ENCODE measurements around the gene COX20. TPM values are rescaled to one million over a fixed set of nuclear protein-coding genes. Genes with fewer than 3 reads are reported as not detected.
"Not testable (repeated sequence)": the region's sequence is repeated elsewhere in the genome, so short reads cannot be mapped to it uniquely, and the experiment has no call there.

COX20 gene, protein sequence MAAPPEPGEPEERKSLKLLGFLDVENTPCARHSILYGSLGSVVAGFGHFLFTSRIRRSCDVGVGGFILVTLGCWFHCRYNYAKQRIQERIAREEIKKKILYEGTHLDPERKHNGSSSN
- 63.7 TPM for polyA plus RNA-seq (2012; ENCODE audit: low read depth, missing spikeins)

DNA sequence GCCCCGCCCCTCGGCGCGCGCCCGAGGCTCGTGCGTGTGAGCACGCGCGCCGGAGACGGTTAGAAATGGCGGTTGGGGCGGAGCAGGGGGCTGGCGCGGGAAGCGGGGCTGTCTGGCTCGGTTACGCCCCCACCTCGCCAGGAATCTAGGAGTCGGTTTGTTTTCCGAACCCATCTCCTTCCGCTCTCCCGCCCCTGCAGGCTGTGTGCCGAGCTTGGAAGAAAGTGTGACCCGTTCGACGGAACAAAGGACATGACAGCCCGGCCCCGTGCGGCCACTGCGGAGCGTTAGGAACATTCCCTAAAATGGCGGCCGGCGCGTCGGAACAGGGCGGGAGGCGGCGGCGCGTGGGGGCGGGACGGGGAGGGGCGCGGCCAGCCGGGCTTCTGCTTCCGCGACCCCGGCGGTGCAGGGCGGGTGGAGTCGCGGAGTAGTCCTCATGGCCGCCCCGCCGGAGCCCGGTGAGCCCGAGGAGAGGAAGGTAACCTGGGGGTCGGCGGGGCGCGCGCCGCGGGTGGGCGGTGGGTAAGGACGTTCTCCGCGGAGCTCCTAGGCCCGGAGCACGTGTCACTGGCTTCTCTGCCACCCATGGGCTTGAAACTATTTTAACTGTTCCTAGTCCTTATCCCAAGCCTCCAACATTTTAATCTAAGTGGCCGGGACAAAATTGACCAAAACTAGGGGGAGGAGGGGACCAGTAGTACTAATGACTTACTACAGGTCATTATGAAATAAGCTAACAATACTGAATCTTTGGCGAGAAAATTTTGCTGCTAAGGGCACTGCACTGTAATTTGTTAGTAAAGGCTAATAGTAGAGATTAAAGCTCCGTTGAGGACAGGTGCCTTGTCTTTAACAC is at the start of gene COX20:
Gene COX20, plus strand, starts transcription at position 383 of the 859 bp plus-strand sequence. Its CDS starts 57 bp downstream, at position 440.
- TF ChIP-seq POU2F2 (IDR thresholded peaks at IDR 0.05; ENCODE audit: low read depth, low read length) (0 out of 2 replicates have a peak, but pooled peaks have one; percentile 62), POLR2A (IDR thresholded peaks at IDR 0.05; ENCODE audit: low read depth, low read length) (peak; percentile 89), SPI1 (IDR thresholded peaks at IDR 0.05; ENCODE audit: low read depth, low read length) (no peak), PAX5 (IDR thresholded peaks at IDR 0.05; ENCODE audit: insufficient read depth, low read length, severe bottlenecking) (peak; percentile 4), TAF1 (IDR thresholded peaks at IDR 0.05; ENCODE audit: low read depth, low read length) (peak; percentile 70), POLR2AphosphoS5 (IDR thresholded peaks at IDR 0.05; ENCODE audit: low read depth, low read length) (peak; percentile 93)
- DNase-seq (ENCODE audit: insufficient read length, low spot score) (peak; percentile 58), FAIRE-seq (peak; percentile 90)

DNA sequence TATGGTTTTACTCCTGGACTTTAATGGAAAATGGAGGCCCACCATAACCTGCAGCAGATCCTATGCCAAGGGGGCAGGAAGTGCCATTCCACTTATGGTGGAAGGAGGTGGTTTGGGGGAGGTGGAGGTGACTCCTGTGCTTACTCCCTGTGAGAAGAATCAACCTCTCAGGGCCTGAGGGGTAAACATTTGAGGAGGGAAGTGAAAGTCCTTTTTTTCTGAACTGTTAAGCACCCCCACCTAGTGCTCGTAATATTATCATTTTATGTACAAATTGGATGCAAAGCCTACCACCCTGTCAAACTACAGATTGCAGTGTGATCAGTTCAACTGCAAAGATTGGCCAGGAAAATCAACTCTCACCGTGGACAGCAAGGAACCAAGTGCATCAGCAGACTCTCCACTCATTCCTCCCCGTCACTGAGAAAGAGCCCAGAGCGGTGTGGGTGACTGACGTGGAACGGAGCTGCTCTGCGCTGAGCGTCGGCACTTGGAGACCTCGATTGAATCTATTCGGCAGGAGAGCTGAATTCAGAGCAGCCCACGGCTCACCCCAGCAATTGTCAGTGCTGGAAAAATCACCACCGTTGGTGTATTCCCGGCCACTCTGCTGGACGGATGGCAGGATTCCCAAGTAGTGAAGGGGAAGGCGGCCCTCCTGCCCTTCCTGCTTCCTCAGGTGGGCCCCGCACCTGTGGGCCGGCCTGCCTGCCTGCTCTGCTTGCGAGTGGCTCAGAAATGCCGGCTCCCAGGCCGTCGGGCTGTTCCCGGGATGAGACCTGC is 46.8 kb upstream of the COX20 start:
- DNase-seq (ENCODE audit: insufficient read length, low spot score), result no peak
- TF ChIP-seq POLR2A (IDR thresholded peaks at IDR 0.05; ENCODE audit: low read depth, low read length), result no peak
- no peak for TF ChIP-seq POU2F2 (IDR thresholded peaks at IDR 0.05; ENCODE audit: low read depth, low read length)
- TF ChIP-seq SPI1 (IDR thresholded peaks at IDR 0.05; ENCODE audit: low read depth, low read length), result peak; percentile 74
- no peak for TF ChIP-seq POLR2AphosphoS5 (IDR thresholded peaks at IDR 0.05; ENCODE audit: low read depth, low read length)
- no peak for FAIRE-seq

DNA sequence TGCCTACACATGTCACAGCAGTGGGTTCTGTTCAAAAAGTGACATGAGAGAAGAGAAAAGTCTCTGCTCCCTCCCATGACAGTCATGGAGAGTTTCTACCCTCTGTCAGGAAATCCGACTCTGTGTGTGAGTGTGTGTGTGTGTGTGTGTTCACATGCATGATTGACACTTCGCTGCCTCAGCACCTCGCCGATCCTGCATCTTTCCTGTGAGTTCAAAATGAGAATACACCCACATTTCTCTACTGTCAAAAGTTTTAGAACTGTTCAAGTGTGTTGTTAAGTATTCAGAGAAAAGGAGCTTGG is 46.2 kb upstream of the COX20 start:
- TF ChIP-seq POLR2A (IDR thresholded peaks at IDR 0.05; ENCODE audit: low read depth, low read length) (no peak), POLR2AphosphoS5 (IDR thresholded peaks at IDR 0.05; ENCODE audit: low read depth, low read length) (no peak), PAX5 (IDR thresholded peaks at IDR 0.05; ENCODE audit: insufficient read depth, low read length, severe bottlenecking) (no peak), POU2F2 (IDR thresholded peaks at IDR 0.05; ENCODE audit: low read depth, low read length) (no peak), TAF1 (IDR thresholded peaks at IDR 0.05; ENCODE audit: low read depth, low read length) (no peak), SPI1 (IDR thresholded peaks at IDR 0.05; ENCODE audit: low read depth, low read length) (no peak)
- FAIRE-seq, result no peak

DNA sequence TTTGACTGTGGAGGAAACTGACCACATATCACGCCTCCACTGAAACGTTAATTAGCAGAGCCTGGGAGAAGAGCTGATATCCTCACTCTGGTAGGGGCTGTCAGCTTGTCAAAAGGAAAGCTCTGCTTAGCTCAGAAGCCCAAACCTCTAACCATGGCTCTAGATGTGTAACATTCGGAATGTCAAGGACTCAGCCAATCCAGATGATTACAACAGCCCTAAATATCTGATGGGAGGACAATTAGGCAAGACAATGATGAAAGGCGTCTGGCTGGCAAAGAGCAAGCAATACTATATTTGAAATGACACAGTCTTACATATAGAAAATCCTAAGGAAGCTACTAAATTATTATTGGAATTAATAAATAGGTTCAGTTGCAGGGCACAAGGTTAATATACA is 45.7 kb upstream of the COX20 start:
- no peak for DNase-seq (ENCODE audit: insufficient read length, low spot score)
- TF ChIP-seq POU2F2 (IDR thresholded peaks at IDR 0.05; ENCODE audit: low read depth, low read length) (no peak), SPI1 (IDR thresholded peaks at IDR 0.05; ENCODE audit: low read depth, low read length) (no peak), POLR2AphosphoS5 (IDR thresholded peaks at IDR 0.05; ENCODE audit: low read depth, low read length) (no peak), POLR2A (IDR thresholded peaks at IDR 0.05; ENCODE audit: low read depth, low read length) (no peak), PAX5 (IDR thresholded peaks at IDR 0.05; ENCODE audit: insufficient read depth, low read length, severe bottlenecking) (no peak), TAF1 (IDR thresholded peaks at IDR 0.05; ENCODE audit: low read depth, low read length) (no peak)

More for the DNA sequence above, 46.2 kb upstream of the COX20 start:
- no peak for DNase-seq (ENCODE audit: insufficient read length, low spot score)

DNA sequence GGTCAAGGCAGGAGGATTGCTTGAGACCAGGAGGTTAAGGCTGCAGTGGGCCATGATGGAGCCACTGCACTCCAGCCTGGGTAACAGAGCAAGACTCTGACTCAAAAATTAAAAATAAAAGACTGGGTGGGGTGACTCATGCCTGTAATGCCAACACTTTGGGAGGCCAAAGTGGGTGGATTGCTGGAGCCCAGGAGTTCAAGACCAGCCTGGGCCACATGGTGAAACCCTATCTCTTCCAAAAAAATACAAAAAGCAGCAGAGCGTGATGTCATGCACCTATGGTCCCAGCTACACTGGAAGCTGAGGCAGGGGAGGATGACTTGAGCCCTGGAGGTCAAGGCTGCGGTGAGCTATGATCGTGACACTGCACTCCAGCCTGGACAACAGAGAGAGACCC is 44.4 kb upstream of the COX20 start:
- TF ChIP-seq SPI1 (IDR thresholded peaks at IDR 0.05; ENCODE audit: low read depth, low read length) (no peak), POU2F2 (IDR thresholded peaks at IDR 0.05; ENCODE audit: low read depth, low read length) (no peak), POLR2A (IDR thresholded peaks at IDR 0.05; ENCODE audit: low read depth, low read length) (no peak), POLR2AphosphoS5 (IDR thresholded peaks at IDR 0.05; ENCODE audit: low read depth, low read length) (no peak), TAF1 (IDR thresholded peaks at IDR 0.05; ENCODE audit: low read depth, low read length) (no peak)
- FAIRE-seq (no peak), DNase-seq (ENCODE audit: insufficient read length, low spot score) (no peak)

More for the DNA sequence above, 45.7 kb upstream of the COX20 start:
- no peak for FAIRE-seq

DNA sequence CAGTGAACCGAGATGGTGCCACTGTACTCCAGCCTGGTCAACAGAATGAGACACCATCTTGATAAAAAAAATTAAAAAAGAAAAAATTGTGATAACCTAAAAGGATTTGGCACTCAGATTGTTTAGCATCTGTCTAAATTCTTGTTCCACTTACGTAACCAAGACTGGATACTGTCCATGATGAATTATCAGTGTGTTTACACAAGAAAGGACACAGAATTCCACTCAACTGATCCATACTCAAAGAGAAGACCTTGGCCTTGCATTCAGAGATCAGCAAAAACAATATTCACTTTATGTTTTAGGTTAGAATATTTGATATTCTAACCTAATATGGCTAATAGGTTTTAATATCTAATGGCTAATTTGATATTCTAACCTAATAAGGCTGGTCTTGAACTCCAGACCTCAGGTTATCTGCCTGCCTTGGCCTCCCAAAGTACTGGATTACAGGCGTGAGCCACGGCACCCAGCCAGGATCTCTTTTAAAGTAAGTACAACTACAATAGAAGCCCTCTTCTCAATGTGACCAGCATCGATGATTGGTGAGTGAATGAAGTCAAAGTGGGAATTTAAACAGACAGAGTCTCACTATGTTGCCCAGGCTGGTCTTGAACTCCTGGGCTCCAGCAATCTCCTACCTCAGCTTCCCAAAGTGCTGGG is 43.1 kb upstream of the COX20 start:
- TF ChIP-seq SPI1 (IDR thresholded peaks at IDR 0.05; ENCODE audit: low read depth, low read length) (no peak), TAF1 (IDR thresholded peaks at IDR 0.05; ENCODE audit: low read depth, low read length) (no peak), POLR2A (IDR thresholded peaks at IDR 0.05; ENCODE audit: low read depth, low read length) (no peak), POU2F2 (IDR thresholded peaks at IDR 0.05; ENCODE audit: low read depth, low read length) (no peak), PAX5 (IDR thresholded peaks at IDR 0.05; ENCODE audit: insufficient read depth, low read length, severe bottlenecking) (no peak), POLR2AphosphoS5 (IDR thresholded peaks at IDR 0.05; ENCODE audit: low read depth, low read length) (no peak)
- FAIRE-seq, result no peak
- no peak for DNase-seq (ENCODE audit: insufficient read length, low spot score)

DNA sequence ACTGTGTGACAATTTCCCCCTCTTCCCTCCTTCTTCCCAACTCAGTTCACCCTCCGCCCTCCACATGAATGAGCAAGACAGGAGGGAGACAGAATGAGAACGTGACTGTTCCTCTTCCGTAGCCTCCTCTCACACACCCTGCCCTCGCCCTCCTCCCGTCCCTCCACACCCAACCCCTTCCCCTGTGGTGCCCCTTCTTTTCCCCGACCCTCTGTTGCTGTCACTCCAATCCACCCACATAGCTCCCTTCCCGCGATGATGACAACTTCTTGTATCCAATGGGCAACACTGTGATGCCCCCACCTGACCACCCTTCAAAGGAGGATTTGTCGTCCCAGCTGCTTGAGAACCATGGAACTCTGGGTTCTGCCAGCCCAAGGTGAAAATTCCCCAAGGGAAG is 41.4 kb upstream of the COX20 start:
- TF ChIP-seq PAX5 (IDR thresholded peaks at IDR 0.05; ENCODE audit: insufficient read depth, low read length, severe bottlenecking) (no peak), SPI1 (IDR thresholded peaks at IDR 0.05; ENCODE audit: low read depth, low read length) (no peak), POLR2AphosphoS5 (IDR thresholded peaks at IDR 0.05; ENCODE audit: low read depth, low read length) (no peak), TAF1 (IDR thresholded peaks at IDR 0.05; ENCODE audit: low read depth, low read length) (no peak), POLR2A (IDR thresholded peaks at IDR 0.05; ENCODE audit: low read depth, low read length) (no peak), POU2F2 (IDR thresholded peaks at IDR 0.05; ENCODE audit: low read depth, low read length) (no peak)
- FAIRE-seq, result no peak
- no peak for DNase-seq (ENCODE audit: insufficient read length, low spot score)

DNA sequence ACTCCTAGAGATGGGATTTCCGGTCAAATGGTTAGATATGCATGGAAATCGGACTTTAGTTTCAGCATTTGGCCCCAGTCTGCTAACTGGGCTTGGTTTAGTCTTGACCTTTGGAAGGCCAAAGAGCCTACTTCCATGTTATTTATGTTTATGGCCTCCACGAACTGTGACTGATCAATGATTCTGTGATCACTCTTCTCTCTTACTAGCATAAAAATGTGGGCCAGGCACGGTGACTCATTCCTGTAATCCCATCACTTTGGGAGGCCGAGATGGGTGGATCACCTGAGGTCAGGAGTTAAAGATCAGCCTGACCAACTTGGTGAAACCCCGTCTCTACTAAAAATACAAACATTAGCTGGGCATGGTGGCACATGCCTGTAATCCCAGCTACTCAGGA is 40.9 kb upstream of the COX20 start:
- FAIRE-seq; DNase-seq (ENCODE audit: insufficient read length, low spot score): not testable (repeated sequence)

Measured in GM12891 (cell line).